ENCODE data around the gene EML3.
"Not testable (repeated sequence)": the region's sequence is repeated elsewhere in the genome, so short reads cannot be mapped to it uniquely, and the experiment has no call there.

Gene EML3

GRCh38 chr11:62560566-62561103, 51.9 kb downstream of the EML3 start:
- Histone ChIP-seq H3K79me2 (ENCODE audit: insufficient read depth, low read depth) (peaks cover 32% of the 10 kb centered on the region; the same call in 1 of the 2 replicates), H3K36me3 (ENCODE audit: insufficient read depth) (peaks cover 23% of the 10 kb centered on the region; the same call in 1 of the 2 replicates), H4K20me1 (ENCODE audit: insufficient read depth) (no peaks in the 10 kb centered on the region), H3K27ac (peak overlapping the region; percentile 97; the same call in 1 of the 2 replicates), H3K4me3 (IDR thresholded peaks at IDR 0.05; ENCODE audit: insufficient read depth, low read depth, low read length) (no peak overlapping the region), H3K27me3 (ENCODE audit: insufficient read depth, low read depth) (no peaks in the 10 kb centered on the region), H2AFZ (ENCODE audit: low read depth) (no peak overlapping the region), H3K4me1 (ENCODE audit: low read depth, poor library complexity, severe bottlenecking) (peaks cover 95% of the 10 kb centered on the region), H3K4me2 (peak overlapping the region; percentile 63; the same call in 1 of the 2 replicates), H3K9ac (no peak overlapping the region)
- TF ChIP-seq, protein P1, sequence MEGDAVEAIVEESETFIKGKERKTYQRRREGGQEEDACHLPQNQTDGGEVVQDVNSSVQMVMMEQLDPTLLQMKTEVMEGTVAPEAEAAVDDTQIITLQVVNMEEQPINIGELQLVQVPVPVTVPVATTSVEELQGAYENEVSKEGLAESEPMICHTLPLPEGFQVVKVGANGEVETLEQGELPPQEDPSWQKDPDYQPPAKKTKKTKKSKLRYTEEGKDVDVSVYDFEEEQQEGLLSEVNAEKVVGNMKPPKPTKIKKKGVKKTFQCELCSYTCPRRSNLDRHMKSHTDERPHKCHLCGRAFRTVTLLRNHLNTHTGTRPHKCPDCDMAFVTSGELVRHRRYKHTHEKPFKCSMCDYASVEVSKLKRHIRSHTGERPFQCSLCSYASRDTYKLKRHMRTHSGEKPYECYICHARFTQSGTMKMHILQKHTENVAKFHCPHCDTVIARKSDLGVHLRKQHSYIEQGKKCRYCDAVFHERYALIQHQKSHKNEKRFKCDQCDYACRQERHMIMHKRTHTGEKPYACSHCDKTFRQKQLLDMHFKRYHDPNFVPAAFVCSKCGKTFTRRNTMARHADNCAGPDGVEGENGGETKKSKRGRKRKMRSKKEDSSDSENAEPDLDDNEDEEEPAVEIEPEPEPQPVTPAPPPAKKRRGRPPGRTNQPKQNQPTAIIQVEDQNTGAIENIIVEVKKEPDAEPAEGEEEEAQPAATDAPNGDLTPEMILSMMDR (conservative IDR thresholded peaks at IDR 0.05; ENCODE audit: low read depth, low read length) = peak; percentile 74

- H3K36me3 ChIP-seq (ENCODE audit: insufficient read depth) = peaks cover 15% of the 10 kb centered on the region; the same call in 1 of the 2 replicates
- not testable (repeated sequence) for H3K9ac ChIP-seq; H2AFZ ChIP-seq (ENCODE audit: low read depth); H3K27me3 ChIP-seq (ENCODE audit: insufficient read depth, low read depth); H3K4me3 ChIP-seq (IDR thresholded peaks at IDR 0.05; ENCODE audit: insufficient read depth, low read depth, low read length); H4K20me1 ChIP-seq (ENCODE audit: insufficient read depth)
- H3K27ac ChIP-seq = peak overlapping the region; percentile 97; the same call in 1 of the 2 replicates
- H3K79me2 ChIP-seq (ENCODE audit: insufficient read depth, low read depth) = peaks cover 22% of the 10 kb centered on the region; the same call in 1 of the 2 replicates
- peaks cover 97% of the 10 kb centered on the region for H3K4me1 ChIP-seq (ENCODE audit: low read depth, poor library complexity, severe bottlenecking)
- peak overlapping the region; percentile 93; the same call in 1 of the 2 replicates for H3K4me2 ChIP-seq
Measured at GRCh38 chr11:62559626-62560025, 52.9 kb downstream of the EML3 start.

GRCh38 chr11:62559204-62559603, 53.4 kb downstream of the EML3 start:
- peak overlapping the region; percentile 97; the same call in 1 of the 2 replicates for H3K27ac ChIP-seq
- peak overlapping the region; percentile 93 for H3K4me2 ChIP-seq

GRCh38 chr11:62558669-62559068, 53.9 kb downstream of the EML3 start:
- peaks cover 13% of the 10 kb centered on the region; the same call in 1 of the 2 replicates for H3K79me2 ChIP-seq (ENCODE audit: insufficient read depth, low read depth)
- no peaks in the 10 kb centered on the region for H4K20me1 ChIP-seq (ENCODE audit: insufficient read depth)
- H3K27me3 ChIP-seq (ENCODE audit: insufficient read depth, low read depth) = no peaks in the 10 kb centered on the region
- no peak overlapping the region for H3K4me3 ChIP-seq (IDR thresholded peaks at IDR 0.05; ENCODE audit: insufficient read depth, low read depth, low read length)
- H3K36me3 ChIP-seq (ENCODE audit: insufficient read depth) = peaks cover 15% of the 10 kb centered on the region; the same call in 1 of the 2 replicates
- H3K27ac ChIP-seq = peak overlapping the region; percentile 97
- peak overlapping the region; percentile 93 for H3K4me2 ChIP-seq
- no peak overlapping the region for H2AFZ ChIP-seq (ENCODE audit: low read depth)
- TF ChIP-seq, protein P1 (conservative IDR thresholded peaks at IDR 0.05; ENCODE audit: low read depth, low read length) = no peak
- H3K4me1 ChIP-seq (ENCODE audit: low read depth, poor library complexity, severe bottlenecking) = peaks cover 98% of the 10 kb centered on the region
- no peak overlapping the region for H3K9ac ChIP-seq

More at GRCh38 chr11:62559204-62559603, 53.4 kb downstream of the EML3 start:
- H3K4me1 ChIP-seq (ENCODE audit: low read depth, poor library complexity, severe bottlenecking) = peaks cover 97% of the 10 kb centered on the region
- H3K4me3 ChIP-seq (IDR thresholded peaks at IDR 0.05; ENCODE audit: insufficient read depth, low read depth, low read length) = no peak overlapping the region
- H3K9ac ChIP-seq = no peak overlapping the region
- TF ChIP-seq, protein P1 (conservative IDR thresholded peaks at IDR 0.05; ENCODE audit: low read depth, low read length) = no peak
- H3K27me3 ChIP-seq (ENCODE audit: insufficient read depth, low read depth) = no peaks in the 10 kb centered on the region
- peaks cover 18% of the 10 kb centered on the region; the same call in 1 of the 2 replicates for H3K79me2 ChIP-seq (ENCODE audit: insufficient read depth, low read depth)
- no peak overlapping the region for H2AFZ ChIP-seq (ENCODE audit: low read depth)
- peaks cover 15% of the 10 kb centered on the region; the same call in 1 of the 2 replicates for H3K36me3 ChIP-seq (ENCODE audit: insufficient read depth)
- no peaks in the 10 kb centered on the region for H4K20me1 ChIP-seq (ENCODE audit: insufficient read depth)

All from KMS-11 (cell line).